GM13977 (cell line): ENCODE results near the gene FOCAD.

Experiments used
- DNase-seq: peaks from one replicate; pipeline ENCODE4 v3.0.0; 2012; ENCODE audit warnings: low spot score
- in situ Hi-C: fragments of 300-500 bp; cut with MboI; formaldehyde crosslinking; loops from one replicate; pipeline ENCODE4 v1.12.0; 2022; ENCODE audit warnings: low sequenced_read_pairs, low pct_unique_long_range_greater_than_20kb, mixed read lengths, inconsistent platforms; ENCODE audit not compliant: unreplicated experiment
- TF ChIP-seq, protein P1 (sequence below): IDR thresholded peaks from 2 replicates; pipeline ENCODE4 v1.5.1; 2012; ENCODE audit warnings: mild to moderate bottlenecking, control low read depth; ENCODE audit not compliant: insufficient read depth; ENCODE audit errors: extremely low read depth, missing control alignments

Gene FOCAD

DNA sequence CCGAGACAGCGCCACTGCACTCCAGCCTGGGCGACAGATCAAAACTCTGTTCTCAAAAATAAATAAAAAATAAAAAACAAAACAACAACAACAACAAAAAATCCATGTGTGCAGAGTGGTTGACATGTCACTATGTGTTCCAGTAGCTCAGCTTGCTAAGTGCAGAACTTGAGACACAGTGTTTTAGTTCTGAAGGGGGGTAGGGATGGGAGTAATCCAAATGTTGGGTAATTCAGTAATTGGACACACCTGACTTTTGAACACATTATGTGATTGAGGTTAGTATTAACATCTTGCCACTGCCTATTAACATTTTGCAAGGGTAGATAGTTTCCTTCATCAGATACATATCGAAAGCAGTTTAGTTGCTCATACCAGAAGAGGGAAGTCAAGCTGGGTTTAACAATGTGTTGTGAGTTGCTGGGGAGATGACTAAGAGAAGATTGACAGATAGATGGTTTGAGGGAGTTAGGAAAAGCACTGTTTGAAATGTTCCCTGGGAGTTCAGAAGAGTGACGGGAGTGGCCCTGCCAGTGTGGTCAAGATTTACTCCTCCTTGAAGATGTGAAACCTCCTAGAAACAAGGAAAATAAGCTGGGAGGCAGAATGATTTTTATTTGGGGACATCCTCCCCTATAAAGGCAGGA is 346.5 kb downstream of the FOCAD start:
- TF ChIP-seq, protein P1, sequence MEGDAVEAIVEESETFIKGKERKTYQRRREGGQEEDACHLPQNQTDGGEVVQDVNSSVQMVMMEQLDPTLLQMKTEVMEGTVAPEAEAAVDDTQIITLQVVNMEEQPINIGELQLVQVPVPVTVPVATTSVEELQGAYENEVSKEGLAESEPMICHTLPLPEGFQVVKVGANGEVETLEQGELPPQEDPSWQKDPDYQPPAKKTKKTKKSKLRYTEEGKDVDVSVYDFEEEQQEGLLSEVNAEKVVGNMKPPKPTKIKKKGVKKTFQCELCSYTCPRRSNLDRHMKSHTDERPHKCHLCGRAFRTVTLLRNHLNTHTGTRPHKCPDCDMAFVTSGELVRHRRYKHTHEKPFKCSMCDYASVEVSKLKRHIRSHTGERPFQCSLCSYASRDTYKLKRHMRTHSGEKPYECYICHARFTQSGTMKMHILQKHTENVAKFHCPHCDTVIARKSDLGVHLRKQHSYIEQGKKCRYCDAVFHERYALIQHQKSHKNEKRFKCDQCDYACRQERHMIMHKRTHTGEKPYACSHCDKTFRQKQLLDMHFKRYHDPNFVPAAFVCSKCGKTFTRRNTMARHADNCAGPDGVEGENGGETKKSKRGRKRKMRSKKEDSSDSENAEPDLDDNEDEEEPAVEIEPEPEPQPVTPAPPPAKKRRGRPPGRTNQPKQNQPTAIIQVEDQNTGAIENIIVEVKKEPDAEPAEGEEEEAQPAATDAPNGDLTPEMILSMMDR, result no peak
- peak; percentile 70 for DNase-seq
- in situ Hi-C loops, result no loop called here

DNA sequence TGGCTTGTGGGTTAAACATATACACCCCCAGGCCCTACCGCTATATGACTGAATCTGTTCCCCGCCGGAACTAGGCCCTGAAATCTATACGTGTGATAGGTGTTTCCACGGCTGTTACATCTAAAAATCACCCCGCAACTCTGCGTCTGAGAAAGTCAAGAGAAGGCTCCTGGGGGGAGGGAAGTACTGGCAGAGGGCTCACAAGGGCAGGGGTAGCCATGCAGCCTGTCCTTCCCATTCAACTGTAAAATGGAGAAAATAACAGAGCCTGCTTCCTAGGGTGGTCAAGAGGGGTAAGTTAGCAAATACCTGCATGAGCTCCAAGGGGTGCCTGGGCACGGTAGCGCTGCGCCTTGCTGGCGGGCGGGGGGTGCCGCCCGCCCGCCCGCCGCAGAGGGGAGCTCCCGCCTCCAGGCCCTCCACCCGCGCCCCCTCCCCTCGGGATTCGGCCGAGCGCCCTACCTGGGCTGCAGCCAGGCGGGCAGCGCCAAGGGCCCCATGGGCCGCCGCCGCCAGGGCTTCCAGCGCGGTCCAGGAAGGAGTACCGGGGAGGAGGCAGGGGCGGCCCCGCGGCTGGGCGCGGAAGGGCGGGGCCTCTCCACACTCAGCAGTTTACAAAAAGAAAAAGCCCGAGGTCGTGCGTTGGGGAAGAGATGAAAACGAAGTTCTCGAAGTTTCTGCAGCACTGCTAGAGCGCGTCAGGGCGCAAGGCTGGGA is 347.2 kb downstream of the FOCAD start, which contains the start of gene HACD4:
Gene HACD4 (minus strand): TSS at position 550 of the 717 bp plus-strand sequence. CDS start 50 bp downstream, at position 500.
- in situ Hi-C loops, result no loop called here
- TF ChIP-seq, protein P1, result no peak
- peak; percentile 82 for DNase-seq

DNA sequence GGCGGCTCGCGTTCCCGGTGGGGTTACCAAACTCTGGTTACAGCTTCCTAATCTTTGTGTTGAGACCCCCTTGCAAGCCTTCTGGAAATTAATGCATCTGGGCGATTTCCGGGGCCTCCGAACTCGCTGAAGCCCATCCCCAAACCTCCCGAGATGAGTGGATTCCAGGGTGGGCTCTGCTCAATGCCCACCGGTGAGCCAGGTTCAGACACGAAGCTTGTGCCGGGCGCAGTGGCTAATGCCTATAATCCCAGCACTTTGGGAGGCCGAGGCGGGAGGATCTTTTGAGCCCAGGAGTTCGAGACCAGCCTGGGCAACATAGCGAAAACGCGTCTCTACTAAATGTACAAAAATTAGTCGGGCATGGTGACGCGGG is 347.7 kb downstream of the FOCAD start:
- TF ChIP-seq, protein P1, result no peak
- no peak for DNase-seq
- in situ Hi-C loops, result no loop called here

DNA sequence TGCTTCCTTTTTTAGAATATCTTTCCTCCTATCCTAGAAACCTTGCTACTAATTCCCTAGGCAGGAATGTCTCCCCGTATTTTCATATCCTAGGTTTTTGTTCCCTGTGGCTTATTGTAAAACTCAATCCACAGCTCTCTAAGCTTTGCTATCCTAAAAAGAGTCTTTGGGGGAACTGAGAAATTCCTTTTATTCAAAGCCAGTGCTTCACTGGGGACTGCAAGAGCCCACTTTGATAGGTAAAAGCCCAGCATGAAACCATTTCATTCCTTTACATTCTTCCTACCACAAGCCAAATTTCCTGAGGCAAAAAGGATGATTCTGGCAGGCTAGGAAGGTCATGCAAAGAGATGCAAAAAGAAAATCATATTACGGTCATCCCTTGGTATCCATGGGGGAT is 353.2 kb downstream of the FOCAD start:
- DNase-seq, result no peak
- TF ChIP-seq, protein P1, result no peak
- in situ Hi-C loops, result no loop called here

DNA sequence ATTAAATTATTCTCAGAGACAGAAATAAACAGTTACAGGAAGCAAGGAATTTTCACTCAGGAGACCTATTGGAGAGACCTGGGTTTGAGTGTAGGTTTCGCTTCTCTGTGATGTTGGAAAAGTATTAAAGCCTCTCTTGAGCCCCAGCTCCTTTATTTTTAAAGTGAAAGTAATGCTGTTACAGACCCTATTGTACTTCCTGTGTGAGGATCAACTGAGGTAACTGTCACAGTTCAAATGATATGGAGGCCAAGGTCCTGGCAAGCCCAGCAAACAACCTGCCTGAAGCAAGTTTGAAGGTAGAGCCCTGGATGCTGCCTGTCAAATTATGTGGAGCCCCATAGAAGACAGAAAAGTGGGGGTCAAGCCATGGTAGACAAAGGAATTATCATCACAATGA is 355.2 kb downstream of the FOCAD start:
- in situ Hi-C loops, result no loop called here
- TF ChIP-seq, protein P1, result no peak
- DNase-seq, result no peak

DNA sequence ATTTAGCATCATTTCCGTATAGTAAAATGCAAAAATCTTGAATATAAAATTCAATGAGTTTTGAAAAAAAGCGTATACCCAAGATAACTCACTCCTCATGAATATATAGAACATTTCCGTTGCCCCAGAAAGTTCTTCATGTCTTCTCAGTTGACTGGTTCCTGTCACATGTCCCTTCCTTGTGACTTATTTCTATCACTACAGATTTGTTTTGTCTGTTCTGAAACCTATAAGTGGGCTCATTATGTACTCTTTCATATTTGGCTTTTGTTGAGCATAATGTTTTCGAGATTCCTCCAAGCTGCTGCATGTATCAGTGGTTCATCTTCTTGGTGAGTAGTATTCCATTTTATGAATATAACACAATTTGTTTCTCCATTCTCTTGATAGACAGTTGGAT is 358.4 kb downstream of the FOCAD start:
- TF ChIP-seq, protein P1, result no peak
- in situ Hi-C loops, result no loop called here
- no peak for DNase-seq
